ENCODE data around the gene RAB7B. TPM values are rescaled to one million over a fixed set of nuclear protein-coding genes. Genes with fewer than 3 reads are reported as not detected.
"Not testable (repeated sequence)": the region's sequence is repeated elsewhere in the genome, so short reads cannot be mapped to it uniquely, and the experiment has no call there.

The RAB7B gene, protein sequence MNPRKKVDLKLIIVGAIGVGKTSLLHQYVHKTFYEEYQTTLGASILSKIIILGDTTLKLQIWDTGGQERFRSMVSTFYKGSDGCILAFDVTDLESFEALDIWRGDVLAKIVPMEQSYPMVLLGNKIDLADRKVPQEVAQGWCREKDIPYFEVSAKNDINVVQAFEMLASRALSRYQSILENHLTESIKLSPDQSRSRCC
- total RNA-seq (2014; rRNA removed; shearing (Covaris generic); ENCODE audit: low replicate concordance) = not detected in 2 replicates

DNA sequence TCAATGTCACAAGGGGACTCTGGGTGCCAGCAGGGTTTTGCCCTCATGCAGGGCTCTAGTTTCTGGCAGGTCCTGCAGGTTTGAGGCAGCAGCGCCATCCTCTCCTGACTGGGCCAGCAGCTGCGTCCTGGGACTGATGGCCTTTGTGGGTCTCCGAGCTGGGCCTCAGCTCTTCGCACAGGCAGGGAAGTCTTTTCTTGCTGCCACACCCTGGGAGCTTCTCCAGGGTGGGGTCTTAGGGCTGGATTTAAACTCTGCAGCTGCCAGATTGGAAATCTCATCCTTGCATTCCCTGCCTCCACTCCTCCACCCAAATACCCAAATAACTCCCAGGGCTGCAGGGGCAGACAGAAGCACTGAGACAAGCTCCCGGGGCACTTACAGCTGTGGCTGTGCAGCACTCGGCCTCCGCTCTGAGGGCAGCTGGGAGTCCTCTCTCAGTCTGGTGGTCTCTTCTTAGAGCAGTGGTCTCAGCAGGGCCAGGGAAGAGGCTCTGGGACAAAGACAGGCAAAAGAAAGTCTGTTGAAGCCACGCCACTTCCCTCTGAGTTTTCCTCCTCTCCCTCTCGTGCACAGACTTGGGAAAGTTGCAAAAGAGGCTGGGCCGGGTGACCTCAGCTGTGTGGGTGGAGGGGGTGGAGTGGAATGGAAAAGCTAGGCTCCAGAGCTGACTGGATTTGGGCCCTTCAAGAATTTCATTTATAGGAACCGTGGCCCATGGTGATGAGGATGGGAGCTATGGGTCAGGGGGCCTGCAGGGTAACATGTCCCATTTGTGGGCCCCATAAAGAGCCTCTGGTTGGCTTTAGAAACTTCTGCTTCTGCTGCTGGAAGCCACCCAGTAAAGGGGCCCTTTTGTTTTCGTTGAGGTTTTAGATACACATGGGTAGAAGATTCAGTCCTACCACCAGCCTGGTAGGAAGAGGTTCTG lies at the start of gene RAB7B:
TSS of gene RAB7B (minus strand) at position 525 of the 931 bp plus-strand sequence. CDS start 9,260 bp downstream, outside the sequence.
- H3K9me3 ChIP-seq (ENCODE audit: low read length) = no peaks in the 10 kb centered on the region
- no peaks in the 10 kb centered on the region for H3K9me2 ChIP-seq (replicated peaks; ENCODE audit: insufficient read depth, low read length)
- no peaks in the 10 kb centered on the region for H3K4me1 ChIP-seq (ENCODE audit: low read length)
- H3K79me2 ChIP-seq (ENCODE audit: low read length) = no peaks in the 10 kb centered on the region
- DNase-seq = no peak
- H3K4me2 ChIP-seq (ENCODE audit: low read depth, low read length, poor library complexity, severe bottlenecking) = no peak within 1 kb of the TSS
- H3K36me3 ChIP-seq (ENCODE audit: insufficient read depth, low read length) = no peaks in the 10 kb centered on the region
- no peak within 1 kb of the TSS for H3K27ac ChIP-seq (ENCODE audit: low read length)
- no peak within 1 kb of the TSS for H3K9ac ChIP-seq (ENCODE audit: low read length)
- no peak within 1 kb of the TSS for H3K4me3 ChIP-seq (ENCODE audit: low read length)
- no peaks in the 10 kb centered on the region for H3K27me3 ChIP-seq (ENCODE audit: low read length)
- H4K20me1 ChIP-seq (ENCODE audit: insufficient read depth, low read depth, low read length) = no peaks in the 10 kb centered on the region
- H2AFZ ChIP-seq (ENCODE audit: low read length) = no peak within 1 kb of the TSS

DNA sequence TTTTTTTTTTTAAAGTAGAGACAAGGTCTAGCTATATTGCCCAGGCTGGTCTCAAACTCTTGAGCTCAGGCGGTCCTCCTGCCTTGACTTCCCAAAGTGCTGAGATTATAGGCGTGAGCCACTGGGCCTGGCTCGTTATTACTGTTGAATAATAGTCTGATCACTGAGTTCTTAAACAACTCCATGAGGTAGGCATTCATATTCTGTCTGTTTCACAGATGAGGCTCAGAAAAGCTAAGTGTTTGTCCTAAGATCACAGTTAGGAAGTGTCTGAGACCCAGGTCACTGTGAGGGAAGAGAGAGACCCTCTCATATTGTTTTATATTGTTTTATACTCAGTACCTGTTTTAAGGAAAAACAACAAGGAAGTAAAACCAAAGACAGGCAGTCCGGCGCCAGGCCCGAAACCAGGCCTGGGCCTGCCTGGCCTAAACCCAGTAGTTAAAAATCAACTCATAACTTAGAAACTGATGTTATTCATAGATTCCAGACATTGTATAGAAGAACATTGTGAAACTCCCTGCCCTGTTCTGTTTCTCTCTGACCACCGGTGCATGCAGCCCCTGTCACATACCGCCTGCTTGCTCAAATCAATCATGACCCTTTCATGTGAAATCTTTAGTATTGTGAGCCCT lies 49.2 kb upstream of the RAB7B start:
- H4K20me1 ChIP-seq (ENCODE audit: insufficient read depth, low read depth, low read length); H3K79me2 ChIP-seq (ENCODE audit: low read length); H3K4me3 ChIP-seq (ENCODE audit: low read length); H2AFZ ChIP-seq (ENCODE audit: low read length); H3K9ac ChIP-seq (ENCODE audit: low read length); H3K27me3 ChIP-seq (ENCODE audit: low read length); H3K9me2 ChIP-seq (replicated peaks; ENCODE audit: insufficient read depth, low read length); DNase-seq; H3K27ac ChIP-seq (ENCODE audit: low read length); H3K9me3 ChIP-seq (ENCODE audit: low read length); H3K4me2 ChIP-seq (ENCODE audit: low read depth, low read length, poor library complexity, severe bottlenecking); H3K36me3 ChIP-seq (ENCODE audit: insufficient read depth, low read length): not testable (repeated sequence)
- H3K4me1 ChIP-seq (ENCODE audit: low read length) = peaks cover 11% of the 10 kb centered on the region

DNA sequence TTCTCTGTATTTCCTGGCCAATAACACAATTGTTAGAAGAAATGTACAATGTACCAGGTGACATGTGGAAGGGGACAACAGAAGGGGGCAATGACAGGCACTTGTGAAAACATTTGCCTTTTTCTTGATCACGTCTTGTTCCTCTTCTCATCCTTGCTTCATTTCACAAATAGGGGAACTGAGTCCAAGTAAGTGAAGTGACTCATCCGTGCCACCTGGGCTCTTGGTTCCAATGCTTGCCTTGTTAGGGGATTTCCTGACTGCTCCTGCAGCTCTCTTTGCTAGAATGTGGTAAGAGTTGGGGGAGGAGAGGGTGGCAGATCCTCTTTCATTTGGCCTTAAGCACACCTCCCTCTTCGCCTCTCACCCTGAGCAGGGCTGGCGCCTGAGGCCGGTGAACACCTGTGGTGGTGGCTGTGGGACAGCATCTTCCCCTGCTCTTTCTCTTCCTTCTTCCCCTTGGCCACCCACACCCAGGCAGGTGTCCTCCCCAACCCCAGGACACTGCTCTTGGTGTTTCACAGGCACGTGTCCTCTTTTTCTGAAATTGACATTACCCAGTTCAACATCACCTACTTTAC lies 47.5 kb upstream of the RAB7B start:
- Histone ChIP-seq H3K4me2 (ENCODE audit: low read depth, low read length, poor library complexity, severe bottlenecking) (no peak overlapping the region), H3K4me3 (ENCODE audit: low read length) (no peak overlapping the region), H3K4me1 (ENCODE audit: low read length) (peaks cover 11% of the 10 kb centered on the region), H2AFZ (ENCODE audit: low read length) (no peak overlapping the region), H3K9me2 (replicated peaks; ENCODE audit: insufficient read depth, low read length) (no peaks in the 10 kb centered on the region), H3K36me3 (ENCODE audit: insufficient read depth, low read length) (no peaks in the 10 kb centered on the region), H3K27ac (ENCODE audit: low read length) (no peak overlapping the region), H3K9ac (ENCODE audit: low read length) (no peak overlapping the region), H3K79me2 (ENCODE audit: low read length) (no peaks in the 10 kb centered on the region), H3K9me3 (ENCODE audit: low read length) (no peaks in the 10 kb centered on the region), H3K27me3 (ENCODE audit: low read length) (0 out of 2 replicates have a peak, but pooled peaks cover 2% of the 10 kb centered on the region), H4K20me1 (ENCODE audit: insufficient read depth, low read depth, low read length) (no peaks in the 10 kb centered on the region)
- peak; percentile 58 for DNase-seq

DNA sequence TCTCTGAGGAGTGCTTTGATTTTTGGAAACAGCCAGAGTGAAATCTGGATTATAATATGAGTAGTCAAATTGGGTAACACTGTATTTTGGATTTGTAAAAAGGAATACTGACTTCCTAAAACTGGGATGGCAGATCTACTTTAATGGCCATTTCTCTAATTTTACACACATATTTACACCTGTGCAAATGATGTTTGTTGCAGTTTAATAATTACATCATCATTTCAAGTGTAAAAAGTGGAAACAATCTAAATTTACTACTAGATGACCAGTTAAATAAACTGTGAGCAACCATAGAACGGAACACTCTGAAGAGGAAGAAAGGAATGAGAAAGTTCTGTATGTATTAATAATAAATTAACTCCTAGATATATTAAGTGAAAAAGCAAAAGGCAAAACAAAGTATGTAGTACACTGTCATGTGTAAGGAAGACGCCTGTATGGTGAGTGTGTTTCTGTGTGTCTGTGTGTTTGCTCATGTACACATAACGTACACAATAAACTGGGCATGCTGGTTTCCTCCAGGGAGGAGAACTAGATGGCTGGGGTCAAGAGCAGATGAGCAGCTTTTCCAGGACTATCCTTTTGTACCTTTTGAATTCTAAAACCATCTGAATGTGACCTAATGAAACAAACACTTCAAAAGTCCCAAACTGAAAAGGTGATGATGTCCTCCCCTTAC lies 46.9 kb upstream of the RAB7B start:
- H3K27ac ChIP-seq (ENCODE audit: low read length) = no peak overlapping the region
- H3K4me3 ChIP-seq (ENCODE audit: low read length) = no peak overlapping the region
- H4K20me1 ChIP-seq (ENCODE audit: insufficient read depth, low read depth, low read length) = no peaks in the 10 kb centered on the region
- no peaks in the 10 kb centered on the region for H3K9me2 ChIP-seq (replicated peaks; ENCODE audit: insufficient read depth, low read length)
- 0 out of 2 replicates have a peak, but pooled peaks cover 2% of the 10 kb centered on the region for H3K27me3 ChIP-seq (ENCODE audit: low read length)
- H3K4me2 ChIP-seq (ENCODE audit: low read depth, low read length, poor library complexity, severe bottlenecking) = no peak overlapping the region
- H3K36me3 ChIP-seq (ENCODE audit: insufficient read depth, low read length) = no peaks in the 10 kb centered on the region
- DNase-seq = no peak
- H3K79me2 ChIP-seq (ENCODE audit: low read length) = no peaks in the 10 kb centered on the region
- H3K4me1 ChIP-seq (ENCODE audit: low read length) = peaks cover 11% of the 10 kb centered on the region
- H3K9me3 ChIP-seq (ENCODE audit: low read length) = no peaks in the 10 kb centered on the region
- H2AFZ ChIP-seq (ENCODE audit: low read length) = no peak overlapping the region
- H3K9ac ChIP-seq (ENCODE audit: low read length) = no peak overlapping the region

DNA sequence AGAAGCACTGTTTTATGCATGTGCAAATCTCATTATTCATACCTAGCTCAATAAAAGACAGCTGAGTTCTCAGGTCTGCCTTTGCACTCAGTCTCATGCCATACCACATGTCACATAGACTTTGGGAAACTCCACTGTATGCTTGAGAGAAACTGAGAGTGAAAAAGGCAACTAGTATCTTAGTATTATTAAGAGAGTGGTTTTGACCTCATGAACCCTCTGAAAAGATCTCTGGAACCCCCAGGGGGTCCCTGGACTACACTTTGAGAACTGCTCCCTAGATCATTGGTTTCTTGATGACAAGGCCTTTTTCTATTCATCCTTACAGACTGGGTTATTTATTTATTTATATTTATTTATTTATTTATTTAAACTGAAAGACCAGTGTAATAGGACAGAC lies 46.1 kb upstream of the RAB7B start:
- H3K4me1 ChIP-seq (ENCODE audit: low read length) = peaks cover 11% of the 10 kb centered on the region

DNA sequence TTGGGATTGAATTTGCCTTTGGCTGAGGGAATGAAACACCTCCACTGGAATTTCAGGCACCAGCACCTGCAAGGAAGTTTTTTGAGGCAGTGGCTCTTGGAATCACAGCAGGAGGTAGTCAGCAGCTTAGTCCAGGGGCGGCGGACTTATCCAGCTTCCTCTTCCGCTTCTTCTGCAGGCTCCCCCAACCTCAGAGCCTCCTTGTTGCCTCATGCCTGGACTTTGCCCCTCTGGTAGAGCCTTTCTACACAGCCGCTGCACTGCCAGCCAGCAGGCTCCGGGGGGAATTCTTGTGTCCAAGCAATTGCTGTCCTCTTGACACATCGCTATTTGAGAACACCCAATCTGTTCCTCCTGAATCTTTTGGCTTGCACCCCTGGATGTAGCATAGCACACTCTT lies 45.4 kb upstream of the RAB7B start:
- H3K9me3 ChIP-seq (ENCODE audit: low read length) = no peaks in the 10 kb centered on the region
- no peak overlapping the region for H3K4me3 ChIP-seq (ENCODE audit: low read length)
- H3K4me1 ChIP-seq (ENCODE audit: low read length) = peaks cover 11% of the 10 kb centered on the region
- no peak overlapping the region for H3K27ac ChIP-seq (ENCODE audit: low read length)
- no peak overlapping the region for H2AFZ ChIP-seq (ENCODE audit: low read length)
- H3K4me2 ChIP-seq (ENCODE audit: low read depth, low read length, poor library complexity, severe bottlenecking) = no peak overlapping the region
- no peaks in the 10 kb centered on the region for H3K9me2 ChIP-seq (replicated peaks; ENCODE audit: insufficient read depth, low read length)
- H3K9ac ChIP-seq (ENCODE audit: low read length) = no peak overlapping the region
- no peaks in the 10 kb centered on the region for H3K79me2 ChIP-seq (ENCODE audit: low read length)
- H3K27me3 ChIP-seq (ENCODE audit: low read length) = 0 out of 2 replicates have a peak, but pooled peaks cover 2% of the 10 kb centered on the region
- DNase-seq = no peak
- no peaks in the 10 kb centered on the region for H3K36me3 ChIP-seq (ENCODE audit: insufficient read depth, low read length)
- H4K20me1 ChIP-seq (ENCODE audit: insufficient read depth, low read depth, low read length) = no peaks in the 10 kb centered on the region

More for the DNA sequence above, 46.1 kb upstream of the RAB7B start:
- H3K36me3 ChIP-seq (ENCODE audit: insufficient read depth, low read length) = no peaks in the 10 kb centered on the region
- H3K9me3 ChIP-seq (ENCODE audit: low read length) = no peaks in the 10 kb centered on the region
- H2AFZ ChIP-seq (ENCODE audit: low read length) = no peak overlapping the region
- H3K27me3 ChIP-seq (ENCODE audit: low read length) = 0 out of 2 replicates have a peak, but pooled peaks cover 2% of the 10 kb centered on the region
- no peak overlapping the region for H3K27ac ChIP-seq (ENCODE audit: low read length)
- no peaks in the 10 kb centered on the region for H3K79me2 ChIP-seq (ENCODE audit: low read length)
- no peak overlapping the region for H3K9ac ChIP-seq (ENCODE audit: low read length)
- H3K4me3 ChIP-seq (ENCODE audit: low read length) = no peak overlapping the region
- no peak overlapping the region for H3K4me2 ChIP-seq (ENCODE audit: low read depth, low read length, poor library complexity, severe bottlenecking)
- no peaks in the 10 kb centered on the region for H4K20me1 ChIP-seq (ENCODE audit: insufficient read depth, low read depth, low read length)
- no peak for DNase-seq
- no peaks in the 10 kb centered on the region for H3K9me2 ChIP-seq (replicated peaks; ENCODE audit: insufficient read depth, low read length)

DNA sequence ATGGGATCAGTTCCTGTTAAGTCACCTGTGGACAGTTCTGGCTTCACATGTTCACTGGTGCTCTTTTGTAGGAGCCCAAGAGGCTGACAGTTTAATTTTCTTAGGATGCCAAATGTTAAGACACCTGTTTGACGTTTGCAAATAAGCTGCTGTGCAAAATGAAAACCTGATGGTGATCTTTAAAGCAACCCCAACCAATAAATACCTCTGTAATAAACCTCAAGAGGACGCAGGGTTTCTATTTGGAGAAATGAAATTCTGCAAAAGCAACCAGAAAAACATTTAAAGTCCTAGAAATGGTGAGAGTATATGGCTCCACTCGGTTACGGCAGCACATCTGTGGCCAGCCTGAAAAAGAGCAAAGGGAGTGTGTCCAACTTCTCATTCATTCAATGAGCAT lies 44.1 kb upstream of the RAB7B start:
- H3K9ac ChIP-seq (ENCODE audit: low read length) = no peak overlapping the region
- no peak overlapping the region for H3K4me3 ChIP-seq (ENCODE audit: low read length)
- no peak for DNase-seq
- no peaks in the 10 kb centered on the region for H4K20me1 ChIP-seq (ENCODE audit: insufficient read depth, low read depth, low read length)
- H3K27ac ChIP-seq (ENCODE audit: low read length) = no peak overlapping the region
- peaks cover 11% of the 10 kb centered on the region for H3K4me1 ChIP-seq (ENCODE audit: low read length)
- H3K79me2 ChIP-seq (ENCODE audit: low read length) = no peaks in the 10 kb centered on the region
- no peaks in the 10 kb centered on the region for H3K9me2 ChIP-seq (replicated peaks; ENCODE audit: insufficient read depth, low read length)
- H3K36me3 ChIP-seq (ENCODE audit: insufficient read depth, low read length) = no peaks in the 10 kb centered on the region
- no peak overlapping the region for H3K4me2 ChIP-seq (ENCODE audit: low read depth, low read length, poor library complexity, severe bottlenecking)
- no peaks in the 10 kb centered on the region for H3K27me3 ChIP-seq (ENCODE audit: low read length)
- no peak overlapping the region for H2AFZ ChIP-seq (ENCODE audit: low read length)
- no peaks in the 10 kb centered on the region for H3K9me3 ChIP-seq (ENCODE audit: low read length)

Measured in Karpas-422 (cell line).